NCI-H1694 (cell line): ENCODE measurements around the gene BNIP3.

ENCODE experiments used
- DNase-seq: peaks from one replicate; lab custom pipeline; 2025; lab: John Stamatoyannopoulos, UW

Gene BNIP3

DNA sequence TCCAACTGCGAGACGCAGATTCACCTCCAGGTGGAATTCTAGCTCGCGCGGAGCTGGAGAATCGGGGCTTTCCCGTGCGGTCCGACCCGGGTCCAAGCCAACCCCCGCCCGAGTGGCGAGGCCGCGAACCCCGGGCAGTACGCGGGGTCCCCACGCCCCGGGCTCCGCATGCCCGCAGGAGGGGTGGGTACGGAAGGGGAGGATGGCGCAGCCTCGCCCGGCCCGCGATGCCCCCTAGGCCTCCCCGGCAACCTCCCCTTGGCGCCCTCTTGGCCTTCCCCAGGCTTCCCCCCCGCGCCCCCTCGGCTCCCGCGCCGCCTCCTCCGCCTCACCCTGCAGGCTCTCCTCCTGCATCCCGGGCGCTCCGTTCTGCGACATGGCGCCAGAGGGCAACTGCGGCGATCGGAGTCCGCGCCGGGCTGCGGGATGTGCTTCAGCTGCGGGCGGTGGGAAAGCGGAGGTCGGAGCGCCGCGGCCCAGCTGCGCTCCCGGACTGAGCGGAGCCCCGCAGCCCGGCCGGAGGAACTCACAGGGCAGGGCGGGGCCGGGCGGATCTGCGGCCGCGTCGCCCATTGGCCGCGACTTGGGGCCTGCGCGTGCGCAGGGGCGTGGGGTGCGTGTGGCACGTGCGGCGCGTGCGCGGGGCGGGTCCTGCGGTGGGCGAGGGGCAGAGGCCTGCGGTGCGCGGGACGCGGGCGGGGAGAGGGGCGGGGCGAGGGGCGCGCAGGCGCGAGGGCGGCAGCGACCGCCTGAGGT is at the start of gene BNIP3:
Gene BNIP3, minus strand, starts transcription at position 495 of the 756 bp plus-strand sequence. Its CDS starts 117 bp downstream, at position 378.
- DNase-seq, result peak; percentile 8

- no peak for DNase-seq
These were observed 49.3 kb upstream of the BNIP3 start for GRCh38 chr10:132030898-132031463.

DNA sequence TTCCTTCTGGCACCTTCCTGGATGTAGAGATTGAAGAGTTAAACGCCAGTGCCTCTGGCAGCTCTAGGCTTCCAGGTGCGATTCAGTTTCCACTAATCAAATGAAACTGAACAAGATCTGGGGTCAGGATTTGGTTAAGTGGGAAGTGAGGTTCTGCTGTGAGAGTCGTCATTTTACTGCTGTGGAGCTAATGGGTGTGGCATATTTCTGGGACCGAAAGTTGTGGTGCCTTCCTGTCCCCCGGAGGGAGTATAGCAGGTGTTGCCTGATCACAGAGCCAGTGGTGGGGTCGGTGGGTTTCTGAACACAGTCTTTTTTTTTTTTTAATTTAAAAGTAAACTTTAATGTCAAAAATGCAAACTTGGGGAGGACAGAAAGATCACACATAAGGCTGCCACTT is 47.0 kb upstream of the BNIP3 start:
- no peak for DNase-seq

GRCh38 chr10:132027423-132027983 is 45.8 kb upstream of the BNIP3 start:
- DNase-seq, result no peak

DNA sequence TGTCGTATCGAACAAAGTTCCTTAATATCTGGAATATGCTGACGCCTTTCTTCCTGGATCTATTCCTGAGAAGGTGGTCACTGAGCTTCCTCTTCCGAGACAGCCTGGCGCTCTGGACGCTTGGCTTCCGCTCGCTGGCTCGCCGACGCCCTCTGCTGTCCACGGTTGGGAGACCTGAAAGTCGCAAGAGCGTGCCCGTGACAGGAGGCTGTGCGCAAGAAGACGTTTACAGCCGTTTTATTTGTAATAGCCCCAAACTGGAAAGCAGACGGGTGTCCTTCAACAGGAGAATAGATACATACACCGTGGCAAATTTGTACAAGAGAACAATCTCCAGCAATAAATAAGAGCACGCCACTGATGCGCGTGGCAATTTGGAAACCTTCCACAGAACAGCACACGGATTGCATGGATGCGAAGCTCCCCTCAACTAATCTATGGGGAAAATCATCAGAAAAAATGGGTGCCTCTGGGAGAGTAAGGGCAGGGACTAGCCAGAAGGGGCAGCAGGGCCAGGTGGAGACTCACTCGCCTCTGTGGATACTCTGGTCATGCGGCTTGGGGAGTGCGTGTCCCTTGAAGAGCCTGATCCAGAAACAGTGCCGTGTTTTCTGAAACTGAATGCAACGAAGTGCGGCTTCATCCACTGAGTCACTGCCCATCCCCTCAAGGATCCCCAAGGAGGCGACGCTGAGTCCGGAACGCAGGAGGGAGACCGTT is 41.5 kb upstream of the BNIP3 start:
- no peak for DNase-seq

- no peak for DNase-seq
These were observed 40.5 kb upstream of the BNIP3 start for GRCh38 chr10:132022241-132022640.

DNA sequence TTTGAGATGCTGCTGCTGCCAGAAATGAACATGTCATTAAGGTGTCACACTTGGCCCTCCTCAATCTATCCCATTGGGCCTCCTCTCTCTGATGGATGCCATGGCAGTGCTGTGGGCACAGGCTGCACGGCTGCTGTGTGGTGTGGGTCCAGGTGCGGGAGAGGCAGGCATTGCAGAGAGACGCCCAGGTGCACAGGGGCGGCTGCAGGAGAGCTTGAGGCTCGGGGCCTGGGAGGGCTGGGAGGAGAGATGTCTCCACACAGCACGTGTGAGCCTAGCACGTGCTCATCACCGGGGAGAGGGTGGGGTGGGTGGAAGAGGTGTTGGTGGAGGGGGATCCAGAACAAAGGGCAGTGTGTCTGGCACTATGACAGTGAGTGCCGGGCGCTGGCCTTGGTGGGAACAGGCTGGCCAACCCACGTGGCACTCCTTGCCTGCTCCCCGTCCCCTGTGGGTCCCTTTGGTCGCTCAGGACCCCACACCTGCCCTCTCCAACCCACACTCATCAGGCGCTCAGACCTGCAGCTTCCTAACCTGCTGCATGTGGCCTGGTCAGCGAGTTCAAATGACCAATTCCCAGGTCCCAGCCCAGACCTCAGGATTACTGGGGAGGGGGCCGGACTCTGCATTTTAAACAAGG is 39.9 kb upstream of the BNIP3 start:
- no peak for DNase-seq

DNA sequence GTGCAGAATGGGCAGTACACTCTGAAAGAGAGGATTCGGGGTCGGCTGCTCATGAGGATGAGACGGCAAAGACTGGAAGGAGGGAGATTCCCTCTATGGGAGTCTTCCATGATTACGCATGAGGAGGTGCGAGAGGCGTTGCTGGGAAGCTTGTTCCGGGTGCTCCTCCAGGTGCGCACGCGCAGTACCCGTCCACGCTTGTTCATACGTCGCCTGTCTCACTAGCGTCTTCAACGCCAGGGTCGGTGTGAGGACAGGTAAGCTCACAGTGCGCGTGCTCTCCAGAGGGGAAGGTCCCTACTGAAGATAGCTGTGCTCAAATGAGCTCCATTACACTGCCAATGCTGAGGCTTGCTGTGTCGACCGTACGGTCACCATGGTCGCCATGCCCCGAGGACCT is 39.3 kb upstream of the BNIP3 start:
- no peak for DNase-seq

GRCh38 chr10:132020456-132020855 is 38.7 kb upstream of the BNIP3 start:
- no peak for DNase-seq

- DNase-seq, result no peak
These were observed 37.6 kb upstream of the BNIP3 start for GRCh38 chr10:132019366-132019765.

DNA sequence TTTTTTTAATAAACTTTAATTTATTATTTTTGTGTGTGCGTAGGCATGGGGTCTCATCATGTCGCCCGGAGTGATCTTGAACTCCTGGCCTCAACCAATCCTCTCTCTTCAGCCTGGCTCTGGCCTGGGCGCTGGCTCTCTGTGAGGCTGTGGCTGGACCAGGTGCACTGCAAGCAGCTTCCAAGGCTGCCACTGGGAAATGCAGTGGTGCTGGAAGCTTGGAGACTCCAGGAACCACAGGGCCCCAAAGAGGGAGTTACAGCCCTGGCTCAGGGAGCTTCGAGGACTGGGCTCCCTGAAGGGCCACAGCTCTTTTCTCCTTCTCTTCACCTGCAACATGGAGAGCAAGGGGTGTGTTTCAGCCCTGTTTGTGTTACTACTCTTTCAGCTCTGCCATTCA is 36.7 kb upstream of the BNIP3 start:
- no peak for DNase-seq

DNA sequence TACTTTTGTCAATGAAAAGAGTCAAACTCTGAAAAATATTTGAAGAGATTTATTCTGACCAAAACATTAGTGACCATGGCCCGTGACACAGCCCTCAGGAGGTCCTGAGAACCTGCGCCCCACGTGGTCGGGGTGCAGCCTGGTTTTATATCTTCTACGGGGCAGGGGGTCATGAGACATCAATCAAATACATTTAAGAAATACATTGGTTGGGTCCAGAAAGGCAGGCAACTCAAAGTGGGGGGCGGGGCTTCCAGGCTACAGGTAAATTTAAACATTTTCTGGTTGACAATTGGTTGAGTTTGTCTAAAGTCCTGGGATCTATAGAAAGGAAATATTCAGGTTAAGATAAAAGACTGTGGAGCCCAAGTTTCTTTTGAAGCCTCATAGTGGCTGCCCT is 34.8 kb upstream of the BNIP3 start:
- no peak for DNase-seq

DNA sequence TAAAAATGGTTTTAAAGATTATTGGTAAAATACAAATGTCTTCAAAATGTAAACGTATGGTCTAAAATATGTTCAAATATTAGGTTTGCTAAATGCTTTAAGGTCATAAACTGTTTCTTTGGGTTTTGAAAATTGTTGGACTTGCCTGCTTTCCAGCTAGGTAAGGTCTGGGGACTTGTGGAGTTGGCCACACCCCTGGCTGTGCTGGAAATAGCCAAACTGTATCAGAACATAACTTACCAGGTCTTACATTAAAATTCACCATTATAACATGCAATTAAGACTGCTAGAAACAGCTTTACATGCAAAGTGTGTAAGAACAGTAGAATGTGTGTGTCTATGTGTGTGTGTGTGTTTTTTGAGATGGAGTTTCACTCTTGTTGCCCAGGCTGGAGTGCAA is 29.7 kb upstream of the BNIP3 start:
- no peak for DNase-seq

DNA sequence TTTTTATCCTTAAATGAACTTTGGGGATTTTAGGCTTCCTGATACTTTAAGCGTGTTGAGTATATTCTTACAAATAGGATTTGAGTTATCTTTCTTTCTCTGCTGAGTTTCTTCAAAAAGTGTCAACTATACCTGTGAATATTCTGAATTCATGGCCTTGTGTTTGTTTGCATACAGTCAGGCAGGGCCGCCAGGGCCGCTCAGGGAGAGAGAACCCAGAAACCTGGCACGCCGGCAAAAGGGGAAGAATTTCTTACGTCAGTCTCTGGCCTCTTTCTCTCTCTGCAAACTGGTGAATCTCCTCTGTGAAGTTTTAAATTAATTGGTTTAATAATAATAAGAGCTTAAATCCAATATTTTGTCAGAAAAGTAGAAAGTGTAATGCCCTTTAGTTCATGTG is 29.3 kb upstream of the BNIP3 start:
- no peak for DNase-seq

DNA sequence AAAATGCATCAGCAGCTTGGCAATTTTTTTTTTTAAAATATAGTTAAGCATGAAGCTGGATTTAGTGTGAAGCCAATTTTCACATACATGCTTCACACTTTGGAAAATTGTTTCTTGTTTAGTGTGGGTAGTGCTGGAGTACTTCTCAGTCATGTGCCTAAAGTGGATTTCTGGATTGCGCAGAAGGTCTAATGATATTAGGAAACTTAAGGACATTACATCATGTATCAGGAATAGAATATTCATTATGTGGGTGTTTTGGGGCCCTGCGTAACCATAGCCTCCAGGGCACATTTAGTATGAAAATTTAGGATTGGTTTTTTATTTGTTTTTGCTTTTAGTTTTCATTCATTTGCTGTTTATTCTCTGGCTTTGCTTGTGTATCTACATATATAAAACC is 28.8 kb upstream of the BNIP3 start:
- DNase-seq, result no peak

DNA sequence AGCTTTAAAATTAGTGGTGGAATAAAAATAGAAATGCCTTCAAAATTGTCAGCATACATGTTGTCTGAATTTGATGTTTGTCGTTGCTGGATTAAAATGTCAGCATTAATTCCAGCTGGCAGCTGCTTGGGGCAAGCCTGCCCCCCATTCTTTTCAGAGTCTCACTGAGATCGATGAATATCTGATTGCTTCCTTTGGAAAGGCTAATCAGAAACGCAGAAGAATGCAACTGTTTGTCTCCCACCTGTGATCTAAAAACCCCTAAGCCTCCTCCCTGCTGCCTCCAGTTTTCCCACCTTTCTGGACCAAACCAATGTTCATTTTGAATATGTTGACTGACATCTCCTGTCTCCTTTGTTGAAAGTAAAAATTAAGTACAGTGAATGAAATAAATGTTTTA is 27.9 kb upstream of the BNIP3 start:
- DNase-seq, result no peak

GRCh38 chr10:132007681-132008080 is 26.0 kb upstream of the BNIP3 start:
- DNase-seq, result no peak

GRCh38 chr10:132006966-132007365 is 25.2 kb upstream of the BNIP3 start:
- DNase-seq, result no peak

GRCh38 chr10:132005147-132005546 is 23.4 kb upstream of the BNIP3 start:
- no peak for DNase-seq

GRCh38 chr10:132004052-132004451 is 22.3 kb upstream of the BNIP3 start:
- no peak for DNase-seq

DNA sequence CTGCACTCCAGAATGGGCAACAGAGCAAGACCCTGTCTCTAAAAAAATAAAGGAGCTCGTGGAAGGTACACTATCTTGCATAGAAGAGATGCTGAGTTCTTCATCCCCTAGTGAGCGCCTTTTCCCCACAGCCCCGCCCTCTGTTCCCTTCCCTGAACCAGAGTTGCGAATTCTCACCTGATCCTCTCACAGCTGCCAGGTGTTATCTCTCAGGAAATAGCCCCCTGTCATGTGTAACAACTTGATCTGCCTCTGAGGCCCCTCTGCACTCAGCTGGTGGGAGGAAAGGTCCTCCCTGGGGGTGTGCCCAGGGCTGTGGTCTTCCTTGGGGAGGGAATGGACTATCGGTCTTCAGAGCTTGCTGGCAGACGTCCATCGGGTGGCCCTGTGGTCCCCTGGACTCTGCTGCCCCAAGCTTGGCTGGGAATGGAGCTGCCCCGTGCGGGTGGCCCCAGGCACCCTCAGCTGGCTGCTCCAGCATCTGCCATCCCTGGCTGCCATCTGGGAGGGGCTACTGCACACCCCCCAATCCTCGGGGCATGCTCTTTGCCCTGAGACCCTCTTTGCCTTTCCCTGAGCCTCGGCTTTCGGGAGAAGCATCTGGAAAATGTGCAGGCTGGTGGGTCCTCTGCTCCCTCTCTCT is 21.7 kb upstream of the BNIP3 start:
- no peak for DNase-seq

DNA sequence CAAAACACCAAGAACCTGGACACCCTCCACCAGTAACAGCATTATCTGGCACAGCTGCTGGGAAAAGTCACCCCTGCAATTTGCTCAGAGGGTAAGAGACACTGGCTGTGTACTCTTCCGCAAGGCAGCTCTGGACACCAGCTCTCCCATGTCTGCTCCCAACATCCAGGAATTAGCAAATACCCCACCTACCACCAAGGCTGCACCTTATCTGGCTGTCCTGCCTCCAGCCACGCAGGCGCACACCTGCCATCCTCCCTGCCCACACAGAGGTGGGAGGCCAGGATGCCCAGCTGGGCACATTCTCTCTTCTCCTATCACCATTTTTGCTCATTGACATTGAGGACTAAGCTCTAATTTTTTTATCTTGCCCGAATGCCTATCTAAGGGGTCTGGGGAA is 20.3 kb upstream of the BNIP3 start:
- DNase-seq, result no peak
